ENCODE results near the gene LRP2BP.
"Not testable (repeated sequence)": the region's sequence is repeated elsewhere in the genome, so short reads cannot be mapped to it uniquely, and the experiment has no call there.

Gene LRP2BP

DNA sequence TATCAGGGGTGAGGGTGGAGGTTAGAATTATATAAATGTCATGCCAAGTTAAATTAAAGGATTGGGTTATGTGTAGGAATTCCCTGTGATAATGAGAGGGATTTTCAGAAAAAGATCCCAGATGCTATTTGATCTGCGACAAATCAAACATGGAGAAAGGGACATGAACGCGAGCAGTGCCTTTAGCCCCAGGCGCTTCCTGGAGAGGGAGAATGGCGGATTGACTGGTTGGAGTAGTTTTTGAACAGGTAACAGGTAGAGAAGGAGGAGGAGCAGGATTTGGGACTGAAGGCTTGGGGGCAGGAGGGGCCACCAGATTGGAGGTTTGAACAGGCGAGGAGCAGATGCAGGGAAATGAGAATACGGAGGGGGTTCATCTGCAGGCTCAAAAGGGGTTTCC, 67.1 kb downstream of the LRP2BP start:
- Histone ChIP-seq H3F3A (ENCODE audit: insufficient read depth, low read length) (peaks cover 20% of the 10 kb centered on the region), H3K27me3 (replicated peaks; ENCODE audit: insufficient read depth, low read length) (no peaks in the 10 kb centered on the region), H3K27ac (ENCODE audit: low read length) (no peak overlapping the region), H3K36me3 (replicated peaks; ENCODE audit: insufficient read depth, low read length) (no peaks in the 10 kb centered on the region; the same call in 1 of the 2 replicates), H3K9me2 (replicated peaks; ENCODE audit: insufficient read depth, low read length) (no peaks in the 10 kb centered on the region), H2AFZ (ENCODE audit: low read length) (no peak overlapping the region), H3K4me1 (ENCODE audit: low read length) (peaks cover 30% of the 10 kb centered on the region), H3K79me2 (ENCODE audit: low read length) (peaks cover 21% of the 10 kb centered on the region), H3K9ac (ENCODE audit: low read length) (no peak overlapping the region), H3K4me2 (ENCODE audit: low read depth, low read length) (no peak overlapping the region), H4K20me1 (ENCODE audit: insufficient read depth, low read length) (no peaks in the 10 kb centered on the region), H3K4me3 (ENCODE audit: low read length) (no peak overlapping the region), H3K9me3 (replicated peaks; ENCODE audit: insufficient read depth, low read length) (no peaks in the 10 kb centered on the region)
- TF ChIP-seq, protein P1, sequence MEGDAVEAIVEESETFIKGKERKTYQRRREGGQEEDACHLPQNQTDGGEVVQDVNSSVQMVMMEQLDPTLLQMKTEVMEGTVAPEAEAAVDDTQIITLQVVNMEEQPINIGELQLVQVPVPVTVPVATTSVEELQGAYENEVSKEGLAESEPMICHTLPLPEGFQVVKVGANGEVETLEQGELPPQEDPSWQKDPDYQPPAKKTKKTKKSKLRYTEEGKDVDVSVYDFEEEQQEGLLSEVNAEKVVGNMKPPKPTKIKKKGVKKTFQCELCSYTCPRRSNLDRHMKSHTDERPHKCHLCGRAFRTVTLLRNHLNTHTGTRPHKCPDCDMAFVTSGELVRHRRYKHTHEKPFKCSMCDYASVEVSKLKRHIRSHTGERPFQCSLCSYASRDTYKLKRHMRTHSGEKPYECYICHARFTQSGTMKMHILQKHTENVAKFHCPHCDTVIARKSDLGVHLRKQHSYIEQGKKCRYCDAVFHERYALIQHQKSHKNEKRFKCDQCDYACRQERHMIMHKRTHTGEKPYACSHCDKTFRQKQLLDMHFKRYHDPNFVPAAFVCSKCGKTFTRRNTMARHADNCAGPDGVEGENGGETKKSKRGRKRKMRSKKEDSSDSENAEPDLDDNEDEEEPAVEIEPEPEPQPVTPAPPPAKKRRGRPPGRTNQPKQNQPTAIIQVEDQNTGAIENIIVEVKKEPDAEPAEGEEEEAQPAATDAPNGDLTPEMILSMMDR (IDR thresholded peaks at IDR 0.05; ENCODE audit: low read length) = no peak
- TF ChIP-seq EZH2phosphoT487 (IDR thresholded peaks at IDR 0.05; ENCODE audit: low read length) = no peak
- TF ChIP-seq EZH2 (optimal IDR thresholded peaks at IDR 0.05; ENCODE audit: low read depth, low read length) = no peak
- DNase-seq = no peak

DNA sequence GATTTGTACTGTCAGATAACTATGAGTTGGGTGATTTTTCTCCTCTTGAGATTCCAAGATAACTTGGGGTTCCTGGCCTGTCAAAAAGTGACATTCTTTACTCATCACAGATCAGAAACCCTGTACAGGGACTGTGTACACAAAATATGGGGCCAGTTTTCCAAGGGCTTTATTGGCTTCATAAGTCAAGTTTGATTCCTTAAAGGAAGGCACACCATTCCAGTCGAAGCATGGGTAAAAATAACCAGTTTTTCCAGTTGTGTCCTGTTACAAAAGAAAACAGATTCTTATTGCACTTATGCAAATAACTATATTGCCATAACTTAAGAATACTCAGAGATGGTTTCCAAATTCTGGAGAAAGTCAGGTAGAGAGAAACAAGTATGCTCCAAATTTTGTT, 70.0 kb downstream of the LRP2BP start:
- not testable (repeated sequence) for H4K20me1 ChIP-seq (ENCODE audit: insufficient read depth, low read length); H3K4me2 ChIP-seq (ENCODE audit: low read depth, low read length); H2AFZ ChIP-seq (ENCODE audit: low read length); H3K27ac ChIP-seq (ENCODE audit: low read length); H3F3A ChIP-seq (ENCODE audit: insufficient read depth, low read length); H3K36me3 ChIP-seq (replicated peaks; ENCODE audit: insufficient read depth, low read length); DNase-seq; H3K4me3 ChIP-seq (ENCODE audit: low read length); H3K27me3 ChIP-seq (replicated peaks; ENCODE audit: insufficient read depth, low read length); H3K9ac ChIP-seq (ENCODE audit: low read length); H3K9me2 ChIP-seq (replicated peaks; ENCODE audit: insufficient read depth, low read length); H3K9me3 ChIP-seq (replicated peaks; ENCODE audit: insufficient read depth, low read length); H3K4me1 ChIP-seq (ENCODE audit: low read length)
- peaks cover 16% of the 10 kb centered on the region for H3K79me2 ChIP-seq (ENCODE audit: low read length)

DNA sequence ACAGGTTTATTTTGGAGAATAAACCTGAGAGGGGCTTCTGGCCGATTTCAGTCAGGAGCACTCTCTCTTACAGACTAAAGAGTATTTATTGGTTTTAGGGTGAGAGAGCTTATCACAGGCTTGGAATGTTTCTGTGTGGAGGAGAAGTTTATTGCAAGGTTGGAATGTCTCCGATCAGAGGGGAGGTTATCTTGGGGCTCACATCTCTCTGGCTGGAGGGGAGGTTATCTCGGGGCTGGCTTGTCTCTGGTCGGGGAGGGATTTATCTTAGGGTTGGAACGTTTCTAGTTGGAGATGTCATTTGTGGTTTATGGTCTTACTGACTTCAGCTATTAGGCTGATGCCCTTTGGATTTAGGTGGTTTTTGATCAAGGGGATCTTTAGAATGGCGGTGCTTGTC, 71.4 kb downstream of the LRP2BP start:
- H3K4me1 ChIP-seq (ENCODE audit: low read length); DNase-seq; H3K9me2 ChIP-seq (replicated peaks; ENCODE audit: insufficient read depth, low read length); H3K36me3 ChIP-seq (replicated peaks; ENCODE audit: insufficient read depth, low read length); H3K27ac ChIP-seq (ENCODE audit: low read length); H3K27me3 ChIP-seq (replicated peaks; ENCODE audit: insufficient read depth, low read length); H3K9me3 ChIP-seq (replicated peaks; ENCODE audit: insufficient read depth, low read length); H3F3A ChIP-seq (ENCODE audit: insufficient read depth, low read length); H3K4me2 ChIP-seq (ENCODE audit: low read depth, low read length); H3K4me3 ChIP-seq (ENCODE audit: low read length); H3K9ac ChIP-seq (ENCODE audit: low read length); H2AFZ ChIP-seq (ENCODE audit: low read length); H4K20me1 ChIP-seq (ENCODE audit: insufficient read depth, low read length); H3K79me2 ChIP-seq (ENCODE audit: low read length): not testable (repeated sequence)

DNA sequence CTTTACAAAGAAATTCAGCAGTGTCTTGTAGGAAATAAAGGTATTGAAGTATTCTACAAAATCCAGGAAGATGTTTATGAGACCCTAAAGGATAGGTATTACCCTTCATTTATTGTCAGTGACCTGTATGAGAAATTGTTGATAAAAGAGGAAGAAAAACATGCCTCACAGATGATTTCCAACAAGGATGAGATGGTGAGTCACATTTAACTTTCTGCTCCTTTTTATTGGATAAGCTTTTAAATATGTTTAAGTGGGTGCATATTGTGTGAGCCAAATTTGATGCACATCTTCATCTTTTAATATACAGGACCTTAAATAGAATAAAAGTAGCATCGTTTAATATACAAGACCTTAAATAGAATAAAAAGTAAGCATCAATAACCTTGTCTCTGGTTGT, 72.1 kb downstream of the LRP2BP start:
- H4K20me1 ChIP-seq (ENCODE audit: insufficient read depth, low read length) = no peaks in the 10 kb centered on the region
- no peak overlapping the region for H3K4me2 ChIP-seq (ENCODE audit: low read depth, low read length)
- H3K4me1 ChIP-seq (ENCODE audit: low read length) = peaks cover 3% of the 10 kb centered on the region
- no peaks in the 10 kb centered on the region for H3K9me2 ChIP-seq (replicated peaks; ENCODE audit: insufficient read depth, low read length)
- peaks cover 6% of the 10 kb centered on the region; the same call in 1 of the 2 replicates for H3K79me2 ChIP-seq (ENCODE audit: low read length)
- no peak overlapping the region for H2AFZ ChIP-seq (ENCODE audit: low read length)
- 0 out of 2 replicates have a peak, but pooled peaks cover 2% of the 10 kb centered on the region for H3F3A ChIP-seq (ENCODE audit: insufficient read depth, low read length)
- H3K27ac ChIP-seq (ENCODE audit: low read length) = no peak overlapping the region
- no peak overlapping the region for H3K4me3 ChIP-seq (ENCODE audit: low read length)
- H3K9ac ChIP-seq (ENCODE audit: low read length) = no peak overlapping the region
- peaks cover 5% of the 10 kb centered on the region; the same call in 1 of the 2 replicates for H3K36me3 ChIP-seq (replicated peaks; ENCODE audit: insufficient read depth, low read length)
- H3K27me3 ChIP-seq (replicated peaks; ENCODE audit: insufficient read depth, low read length) = no peaks in the 10 kb centered on the region
- TF ChIP-seq EZH2phosphoT487 (IDR thresholded peaks at IDR 0.05; ENCODE audit: low read length) = no peak
- TF ChIP-seq EZH2 (optimal IDR thresholded peaks at IDR 0.05; ENCODE audit: low read depth, low read length) = no peak
- TF ChIP-seq, protein P1 (IDR thresholded peaks at IDR 0.05; ENCODE audit: low read length) = no peak
- no peaks in the 10 kb centered on the region for H3K9me3 ChIP-seq (replicated peaks; ENCODE audit: insufficient read depth, low read length)
- DNase-seq = no peak

Data from MM.1S (cell line).